SJCRH30 (cell line): Measurements from ENCODE around the gene HSPA12B. TPM values are rescaled to one million over a fixed set of nuclear protein-coding genes. Genes with fewer than 3 reads are reported as not detected.

Experiments
- DNase-seq, 2 experiments: peaks; one replicate each; pipeline ENCODE4 v3.0.0-alpha.2; 2015 to 2020
- H3K27ac ChIP-seq: fragments of 250-450 bp; sonication (Bioruptor Pico); 2 replicates; pipeline ENCODE4 v1.5.1; 2020; ENCODE audit warnings: mild to moderate bottlenecking, moderate library complexity
- H3K27me3 ChIP-seq: fragments of 250-450 bp; sonication (Bioruptor Pico); 2 replicates; pipeline ENCODE4 v1.5.1; 2020; ENCODE audit warnings: mild to moderate bottlenecking, moderate library complexity
- H3K36me3 ChIP-seq: fragments of 250-450 bp; sonication (Bioruptor Pico); 2 replicates; pipeline ENCODE4 v1.5.1; 2020; ENCODE audit warnings: mild to moderate bottlenecking, moderate library complexity
- H3K4me1 ChIP-seq: fragments of 250-450 bp; sonication (Bioruptor Pico); 2 replicates; pipeline ENCODE4 v1.5.1; 2020; ENCODE audit warnings: mild to moderate bottlenecking, moderate library complexity
- H3K4me3 ChIP-seq: fragments of 250-450 bp; sonication (Bioruptor Pico); 2 replicates; pipeline ENCODE4 v1.5.1; 2020; ENCODE audit warnings: mild to moderate bottlenecking, moderate library complexity
- H3K9me3 ChIP-seq: fragments of 250-450 bp; sonication (Bioruptor Pico); replicated peaks from 2 replicates; pipeline ENCODE4 v1.5.1; 2020; ENCODE audit warnings: mild to moderate bottlenecking, moderate library complexity
- total RNA-seq: library from RNA; depleted of rRNA; stranded (reverse); fragments of >200 nt; shearing (Covaris generic); gene quantifications from 2 replicates; pipeline ENCODE4 v1.2.3, GENCODE V29; 2014

Gene HSPA12B
- total RNA-seq, 1 experiment from 2014 or later = not detected

- H3K4me1 ChIP-seq = no peaks in the 10 kb centered on the region
- H3K4me3 ChIP-seq = no peak overlapping the region
- no peak overlapping the region for H3K27ac ChIP-seq
- H3K9me3 ChIP-seq = no peaks in the 10 kb centered on the region
- no peak for DNase-seq
- H3K36me3 ChIP-seq = no peaks in the 10 kb centered on the region
- no peaks in the 10 kb centered on the region for H3K27me3 ChIP-seq
Observed at GRCh38 chr20:3744037-3744436, 11.6 kb downstream of the HSPA12B start.

DNA sequence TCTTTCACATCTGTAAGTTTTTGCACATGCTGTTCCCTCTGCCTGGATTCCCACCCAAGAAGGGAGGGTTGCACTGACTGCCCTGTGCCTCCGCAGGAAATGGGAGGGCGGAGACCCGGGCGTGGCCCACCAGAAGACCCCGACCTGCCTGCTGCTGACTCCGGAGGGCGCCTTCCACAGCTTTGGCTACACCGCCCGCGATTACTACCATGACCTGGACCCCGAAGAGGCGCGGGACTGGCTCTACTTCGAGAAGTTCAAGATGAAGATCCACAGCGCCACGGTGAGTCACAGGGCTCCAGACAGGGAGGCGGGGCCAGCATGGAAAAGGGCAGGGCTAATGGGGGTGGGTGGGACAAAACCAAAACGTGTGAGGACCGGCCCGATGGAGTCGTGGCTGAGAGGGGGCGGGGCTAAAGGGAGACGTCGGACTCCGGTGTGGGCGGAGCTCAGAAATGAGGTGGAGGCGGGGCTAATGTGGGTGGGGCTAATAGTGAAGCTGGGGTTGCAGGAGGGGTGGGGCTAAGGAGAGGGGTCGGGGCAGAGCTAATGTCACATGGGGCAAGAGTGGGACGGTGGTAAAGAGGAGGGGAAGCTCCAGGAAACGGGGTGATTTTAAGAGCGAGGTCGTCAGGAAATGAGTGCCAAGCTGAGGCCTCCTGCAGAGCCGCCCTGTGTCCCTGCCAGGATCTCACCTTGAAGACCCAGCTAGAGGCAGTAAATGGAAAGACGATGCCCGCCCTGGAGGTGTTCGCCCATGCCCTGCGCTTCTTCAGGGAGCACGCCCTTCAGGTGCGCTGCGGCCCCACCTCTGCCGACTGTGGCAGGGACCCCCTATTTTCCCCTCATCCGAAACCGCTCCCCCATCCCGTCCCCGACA lies 12.6 kb downstream of the HSPA12B start:
- no peaks in the 10 kb centered on the region for H3K36me3 ChIP-seq
- no peaks in the 10 kb centered on the region for H3K9me3 ChIP-seq
- H3K4me3 ChIP-seq = no peak overlapping the region
- peak; percentile 20 to 27 for DNase-seq
- no peaks in the 10 kb centered on the region for H3K27me3 ChIP-seq
- no peaks in the 10 kb centered on the region for H3K4me1 ChIP-seq
- H3K27ac ChIP-seq = no peak overlapping the region

DNA sequence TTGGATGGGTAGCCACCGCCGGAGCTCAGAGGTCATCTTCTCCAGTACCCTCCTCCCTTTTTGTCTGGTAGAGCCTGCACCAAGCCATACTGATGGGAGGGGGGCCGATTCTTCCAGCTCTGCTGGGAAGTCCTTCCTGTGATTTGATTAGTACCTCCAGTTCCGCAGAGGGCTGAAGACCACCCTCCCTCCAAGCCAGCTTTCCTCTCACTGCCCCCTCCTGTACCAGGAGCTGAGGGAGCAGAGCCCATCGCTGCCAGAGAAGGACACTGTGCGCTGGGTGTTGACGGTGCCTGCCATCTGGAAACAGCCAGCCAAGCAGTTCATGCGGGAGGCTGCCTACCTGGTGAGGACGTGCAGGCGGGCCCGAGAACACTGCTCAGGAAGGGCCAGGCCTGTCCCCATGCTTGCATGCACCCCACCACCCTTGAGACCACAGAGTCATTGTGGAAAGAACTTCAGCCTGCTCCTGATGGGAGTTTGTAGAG lies 13.2 kb downstream of the HSPA12B start:
- no peaks in the 10 kb centered on the region for H3K4me1 ChIP-seq
- DNase-seq = no peak
- H3K9me3 ChIP-seq = no peaks in the 10 kb centered on the region
- no peaks in the 10 kb centered on the region for H3K27me3 ChIP-seq
- no peaks in the 10 kb centered on the region for H3K36me3 ChIP-seq
- no peak overlapping the region for H3K27ac ChIP-seq
- H3K4me3 ChIP-seq = no peak overlapping the region

- no peak for DNase-seq
- no peaks in the 10 kb centered on the region for H3K36me3 ChIP-seq
- H3K4me3 ChIP-seq = no peak overlapping the region
- no peaks in the 10 kb centered on the region for H3K27me3 ChIP-seq
- no peaks in the 10 kb centered on the region for H3K9me3 ChIP-seq
- H3K4me1 ChIP-seq = no peaks in the 10 kb centered on the region
- no peak overlapping the region for H3K27ac ChIP-seq
Observed at GRCh38 chr20:3747471-3747870, 15.0 kb downstream of the HSPA12B start.

- no peaks in the 10 kb centered on the region for H3K36me3 ChIP-seq
- H3K9me3 ChIP-seq = no peaks in the 10 kb centered on the region
- no peaks in the 10 kb centered on the region for H3K4me1 ChIP-seq
- no peaks in the 10 kb centered on the region for H3K27me3 ChIP-seq
- H3K27ac ChIP-seq = no peak overlapping the region
- no peak overlapping the region for H3K4me3 ChIP-seq
- DNase-seq = no peak
Observed at GRCh38 chr20:3748073-3748472, 15.6 kb downstream of the HSPA12B start.

DNA sequence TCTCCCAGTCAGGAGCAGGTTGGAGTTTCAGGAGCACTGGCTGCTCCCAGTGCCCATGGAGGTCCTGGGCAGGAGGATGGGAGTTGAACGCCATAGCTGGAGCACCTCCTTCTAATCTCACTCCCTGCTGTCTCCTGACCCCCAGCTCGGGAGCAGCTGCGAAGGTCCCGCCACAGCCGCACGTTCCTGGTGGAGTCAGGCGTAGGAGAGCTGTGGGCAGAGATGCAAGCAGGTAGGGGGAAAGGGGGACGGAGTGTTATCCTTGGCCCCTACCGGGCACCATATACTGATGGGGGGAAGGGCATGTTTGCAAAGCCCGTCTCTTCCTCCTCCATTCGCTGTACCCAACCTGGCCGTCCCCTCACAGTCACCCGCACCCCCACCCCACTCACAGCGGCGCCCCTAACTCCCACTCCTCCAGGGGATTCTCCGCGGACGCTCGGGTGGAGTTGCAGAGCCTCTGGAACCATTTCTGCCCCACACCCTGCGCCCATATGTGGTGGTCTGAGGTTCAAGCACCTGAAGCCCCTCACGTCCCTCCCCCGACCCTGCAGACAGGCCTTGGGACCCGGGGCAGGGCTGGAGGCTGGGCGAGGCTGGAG lies 16.7 kb downstream of the HSPA12B start:
- Histone ChIP-seq H3K27me3 (no peaks in the 10 kb centered on the region), H3K4me3 (no peak overlapping the region), H3K9me3 (no peaks in the 10 kb centered on the region), H3K4me1 (no peaks in the 10 kb centered on the region), H3K27ac (no peak overlapping the region), H3K36me3 (no peaks in the 10 kb centered on the region)
- no peak for DNase-seq

DNA sequence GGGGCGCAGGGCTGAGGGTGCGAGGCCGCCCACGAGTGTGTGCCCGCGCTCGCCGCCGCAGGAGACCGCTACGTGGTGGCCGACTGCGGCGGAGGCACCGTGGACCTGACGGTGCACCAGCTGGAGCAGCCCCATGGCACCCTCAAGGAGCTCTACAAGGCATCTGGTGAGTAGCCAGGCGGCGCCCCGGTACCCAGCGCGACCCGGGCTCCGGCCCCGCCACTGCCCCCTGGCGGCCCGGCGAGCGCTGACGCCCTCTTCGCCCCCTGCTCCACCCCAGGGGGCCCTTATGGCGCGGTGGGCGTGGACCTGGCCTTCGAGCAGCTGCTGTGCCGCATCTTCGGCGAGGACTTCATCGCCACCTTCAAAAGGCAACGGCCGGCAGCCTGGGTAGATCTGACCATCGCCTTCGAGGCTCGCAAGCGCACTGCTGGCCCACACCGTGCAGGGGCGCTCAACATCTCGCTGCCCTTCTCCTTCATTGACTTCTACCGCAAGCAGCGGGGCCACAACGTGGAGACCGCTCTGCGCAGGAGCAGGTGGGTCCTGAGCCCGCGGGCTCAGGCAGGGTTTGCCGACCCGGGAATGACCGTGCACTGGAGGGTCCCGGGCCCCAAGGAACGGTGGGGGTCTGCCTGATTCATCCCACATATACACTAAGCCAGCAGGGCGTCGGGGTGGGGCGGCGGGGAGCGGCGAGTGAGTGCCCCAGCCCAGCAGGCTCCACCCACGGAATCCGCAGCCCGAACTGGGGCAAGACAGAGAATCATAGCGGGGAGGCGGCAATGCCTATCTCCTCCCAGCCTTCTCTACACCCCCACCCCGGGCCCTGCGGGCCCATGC lies 17.4 kb downstream of the HSPA12B start:
- Histone ChIP-seq H3K27me3 (no peaks in the 10 kb centered on the region), H3K4me1 (no peaks in the 10 kb centered on the region), H3K36me3 (no peaks in the 10 kb centered on the region), H3K27ac (no peak overlapping the region), H3K4me3 (peak overlapping the region; percentile 25; the same call in 1 of the 2 replicates), H3K9me3 (no peaks in the 10 kb centered on the region)
- peak; percentile 29 to 34 for DNase-seq

- no peaks in the 10 kb centered on the region for H3K27me3 ChIP-seq
- DNase-seq = no peak
- H3K9me3 ChIP-seq = no peaks in the 10 kb centered on the region
- no peaks in the 10 kb centered on the region for H3K4me1 ChIP-seq
- no peaks in the 10 kb centered on the region; the same call in 1 of the 2 replicates for H3K36me3 ChIP-seq
- no peak overlapping the region for H3K4me3 ChIP-seq
- no peak overlapping the region for H3K27ac ChIP-seq
Observed at GRCh38 chr20:3751305-3751674, 18.8 kb downstream of the HSPA12B start.

DNA sequence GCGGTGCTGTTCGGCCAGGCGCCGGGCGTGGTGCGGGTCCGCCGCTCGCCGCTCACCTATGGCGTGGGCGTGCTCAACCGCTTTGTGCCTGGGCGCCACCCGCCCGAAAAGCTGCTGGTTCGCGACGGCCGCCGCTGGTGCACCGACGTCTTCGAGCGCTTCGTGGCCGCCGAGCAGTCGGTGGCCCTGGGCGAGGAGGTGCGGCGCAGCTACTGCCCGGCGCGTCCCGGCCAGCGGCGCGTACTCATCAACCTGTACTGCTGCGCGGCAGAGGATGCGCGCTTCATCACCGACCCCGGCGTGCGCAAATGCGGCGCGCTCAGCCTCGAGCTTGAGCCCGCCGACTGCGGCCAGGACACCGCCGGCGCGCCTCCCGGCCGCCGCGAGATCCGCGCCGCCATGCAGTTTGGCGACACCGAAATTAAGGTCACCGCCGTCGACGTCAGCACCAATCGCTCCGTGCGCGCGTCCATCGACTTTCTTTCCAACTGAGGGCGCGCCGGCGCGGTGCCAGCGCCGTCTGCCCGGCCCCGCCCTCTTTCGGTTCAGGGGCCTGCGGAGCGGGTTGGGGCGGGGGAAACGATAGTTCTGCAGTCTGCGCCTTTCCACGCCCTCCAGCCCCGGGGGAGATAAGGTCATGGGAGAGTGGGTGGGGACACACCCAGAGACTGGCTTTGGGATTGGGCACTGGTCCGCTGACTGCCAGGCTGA lies 19.3 kb downstream of the HSPA12B start:
- H3K4me1 ChIP-seq = no peaks in the 10 kb centered on the region
- no peak for DNase-seq
- no peak overlapping the region for H3K4me3 ChIP-seq
- no peaks in the 10 kb centered on the region for H3K27me3 ChIP-seq
- no peaks in the 10 kb centered on the region for H3K9me3 ChIP-seq
- H3K36me3 ChIP-seq = no peaks in the 10 kb centered on the region; the same call in 1 of the 2 replicates
- no peak overlapping the region for H3K27ac ChIP-seq

DNA sequence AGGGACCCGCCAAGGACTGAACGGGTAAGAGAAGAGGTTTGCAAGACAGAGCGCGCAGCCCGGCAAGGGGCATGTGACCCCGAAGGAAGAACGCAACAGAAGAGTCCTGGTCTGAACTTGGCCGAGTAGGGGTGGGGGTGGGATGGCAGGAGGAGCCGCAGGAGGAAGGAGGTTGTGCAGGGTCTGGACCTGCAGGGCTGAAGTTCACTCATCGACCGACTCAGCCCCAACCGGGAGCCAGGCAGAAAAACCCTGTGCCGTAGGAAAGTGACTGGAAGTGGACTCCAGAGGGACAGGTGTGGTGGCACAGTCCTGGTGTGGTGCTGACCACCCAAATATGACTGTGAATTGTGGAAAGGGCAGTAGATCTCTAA lies 19.9 kb downstream of the HSPA12B start:
- Histone ChIP-seq H3K27me3 (no peaks in the 10 kb centered on the region), H3K4me3 (no peak overlapping the region), H3K36me3 (no peaks in the 10 kb centered on the region; the same call in 1 of the 2 replicates), H3K4me1 (no peaks in the 10 kb centered on the region), H3K9me3 (no peaks in the 10 kb centered on the region), H3K27ac (no peak overlapping the region)
- no peak for DNase-seq

DNA sequence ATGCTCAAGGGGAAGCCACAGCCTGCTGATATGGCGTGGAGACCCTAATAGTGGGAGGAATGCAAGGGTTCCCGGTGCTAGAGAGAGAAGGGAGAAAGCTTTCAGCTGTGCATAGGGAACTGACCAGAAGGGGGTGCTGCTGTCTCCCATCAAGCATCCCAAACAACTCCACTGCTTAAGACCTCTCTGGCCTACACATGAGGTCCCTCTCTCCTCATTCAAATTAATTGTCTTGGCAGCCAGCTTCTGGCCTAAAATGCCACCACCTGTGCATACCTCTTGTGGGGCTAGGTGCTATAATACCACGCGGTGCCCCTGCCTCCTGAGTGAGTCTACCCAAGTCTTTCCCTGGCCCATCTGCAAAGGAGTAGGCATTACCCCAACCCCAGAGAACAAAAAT lies 20.6 kb downstream of the HSPA12B start:
- no peaks in the 10 kb centered on the region for H3K9me3 ChIP-seq
- DNase-seq = peak; percentile 34 to 71
- no peaks in the 10 kb centered on the region for H3K4me1 ChIP-seq
- no peak overlapping the region for H3K4me3 ChIP-seq
- no peak overlapping the region for H3K27ac ChIP-seq
- H3K27me3 ChIP-seq = no peaks in the 10 kb centered on the region
- peaks cover 5% of the 10 kb centered on the region; the same call in 1 of the 2 replicates for H3K36me3 ChIP-seq

- H3K36me3 ChIP-seq = peaks cover 5% of the 10 kb centered on the region; the same call in 1 of the 2 replicates
- DNase-seq = no peak
- no peaks in the 10 kb centered on the region for H3K4me1 ChIP-seq
- no peaks in the 10 kb centered on the region for H3K9me3 ChIP-seq
- no peak overlapping the region for H3K27ac ChIP-seq
- H3K4me3 ChIP-seq = no peak overlapping the region
- H3K27me3 ChIP-seq = no peaks in the 10 kb centered on the region
Observed at GRCh38 chr20:3753501-3754275, 21.2 kb downstream of the HSPA12B start.

- H3K36me3 ChIP-seq = peaks cover 5% of the 10 kb centered on the region; the same call in 1 of the 2 replicates
- no peak overlapping the region for H3K27ac ChIP-seq
- DNase-seq = no peak
- H3K9me3 ChIP-seq = no peaks in the 10 kb centered on the region
- H3K4me3 ChIP-seq = no peak overlapping the region
- H3K4me1 ChIP-seq = no peaks in the 10 kb centered on the region
- no peaks in the 10 kb centered on the region for H3K27me3 ChIP-seq
Observed at GRCh38 chr20:3754276-3754630, 21.8 kb downstream of the HSPA12B start.

- H3K36me3 ChIP-seq = peaks cover 5% of the 10 kb centered on the region; the same call in 1 of the 2 replicates
- no peaks in the 10 kb centered on the region for H3K9me3 ChIP-seq
- DNase-seq = no peak
- no peaks in the 10 kb centered on the region for H3K4me1 ChIP-seq
- H3K27me3 ChIP-seq = no peaks in the 10 kb centered on the region
- no peak overlapping the region for H3K27ac ChIP-seq
- H3K4me3 ChIP-seq = no peak overlapping the region
Observed at GRCh38 chr20:3755269-3755668, 22.8 kb downstream of the HSPA12B start.
